Activated CD8-positive, alpha-beta T cell treated with anti-CD3 and anti-CD28 coated beads for 36 hours (primary cell): ENCODE measurements around the gene NPM1. TPM values are rescaled to one million over a fixed set of nuclear protein-coding genes. Genes with fewer than 3 reads are reported as not detected.

Source experiments
- ATAC-seq: fragments of 200-7000 bp; cut with Tn5 transposase; one replicate; pipeline ENCODE4 v1.10.0; 2021; ENCODE audit warnings: mild to moderate bottlenecking, moderate library complexity
- CTCF ChIA-PET: fragments of 350-600 bp; sonication (Branson Sonifier 250); formaldehyde crosslinking; loops from one replicate; lab custom pipeline; 2021; ENCODE audit warnings: antibody characterized with exemption; lab: Charles Lee
- POLR2A ChIA-PET: fragments of 350-600 bp; sonication (Branson Sonifier 250); formaldehyde crosslinking; loops from one replicate; lab custom pipeline; 2021; ENCODE audit warnings: antibody characterized with exemption; lab: Charles Lee
- DNase-seq: peaks from one replicate; pipeline ENCODE4 v3.0.0-alpha.2; 2020
- H3K27ac Mint-ChIP-seq: one replicate; pipeline ENCODE4 v1.8.0; 2021; ENCODE audit warnings: mild to moderate bottlenecking, mixed read lengths
- H3K27me3 Mint-ChIP-seq: one replicate; pipeline ENCODE4 v1.8.0; 2021; ENCODE audit warnings: mixed read lengths
- H3K36me3 Mint-ChIP-seq: one replicate; pipeline ENCODE4 v1.8.0; 2021; ENCODE audit warnings: low read depth, mixed read lengths
- H3K4me1 Mint-ChIP-seq: one replicate; pipeline ENCODE4 v1.8.0; 2021; ENCODE audit warnings: low read depth, mixed read lengths
- H3K4me3 Mint-ChIP-seq: one replicate; pipeline ENCODE4 v1.8.0; 2021; ENCODE audit warnings: mild to moderate bottlenecking, moderate library complexity, mixed read lengths
- H3K9me3 Mint-ChIP-seq: one replicate; pipeline ENCODE4 v1.8.0; 2021; ENCODE audit warnings: mixed read lengths
- intact Hi-C: fragments of 100-400 bp; cut with micrococcal nuclease; formaldehyde crosslinking; loops from one replicate; pipeline ENCODE4 v1.10.0; 2022
- microRNA-seq: library from miRNA; unstranded; fragments of <30 nt; microRNA quantifications from one replicate; pipeline ENCODE4 v1.2.0, GENCODE V29; 2022; ENCODE audit warnings: borderline microRNAs expressed, borderline replicate concordance
- total RNA-seq, 2 experiments: library from RNA; stranded (reverse); gene quantifications; one replicate each; pipeline ENCODE4 v1.2.3, GENCODE V29; 2021
- TF ChIP-seq, protein P1 (sequence below): fragments of 200-600 bp; IDR thresholded peaks from one replicate; pipeline ENCODE4 v1.8.0; 2022; ENCODE audit warnings: antibody characterized with exemption, mild to moderate bottlenecking

Gene NPM1
- total RNA-seq, 2 experiments from 2014 or later: 3,203 to 3,498 TPM

DNA sequence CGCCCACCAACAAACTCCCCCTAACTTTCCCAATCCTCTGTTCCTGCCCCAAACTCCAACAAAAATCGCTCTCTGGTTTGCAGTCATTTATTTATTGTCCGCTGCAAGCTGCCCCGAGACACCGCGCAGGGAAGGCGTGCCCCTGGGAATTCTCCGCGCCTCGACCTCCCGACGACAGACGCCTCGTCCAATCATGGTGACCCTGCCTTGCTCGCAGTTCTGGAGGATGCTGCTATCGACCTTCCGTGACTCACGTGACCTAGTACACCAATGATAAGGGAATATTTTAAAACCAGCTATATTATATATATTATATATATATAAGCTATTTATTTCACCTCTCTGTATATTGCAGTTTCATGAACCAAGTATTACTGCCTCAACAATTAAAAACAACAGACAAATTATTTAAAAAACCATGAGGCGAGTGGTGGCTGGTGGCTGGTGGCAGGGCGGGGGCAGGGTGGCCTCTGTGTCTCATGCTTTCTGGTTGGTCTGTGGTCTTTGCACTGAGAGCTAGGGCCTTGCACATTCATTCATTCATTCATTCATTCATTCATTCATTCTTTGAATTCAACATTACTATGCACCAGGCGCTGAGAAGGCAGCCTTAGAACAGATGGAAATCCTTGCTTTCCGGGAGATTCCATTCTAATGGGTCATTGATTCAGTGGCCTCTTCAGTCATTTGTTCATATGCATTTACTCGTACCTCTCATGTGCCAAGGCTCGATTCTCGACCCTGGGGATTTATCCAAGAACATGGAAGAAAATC is 69.7 kb downstream of the NPM1 start:
- H3K4me3 Mint-ChIP-seq: no peak overlapping the region
- TF ChIP-seq, protein P1, sequence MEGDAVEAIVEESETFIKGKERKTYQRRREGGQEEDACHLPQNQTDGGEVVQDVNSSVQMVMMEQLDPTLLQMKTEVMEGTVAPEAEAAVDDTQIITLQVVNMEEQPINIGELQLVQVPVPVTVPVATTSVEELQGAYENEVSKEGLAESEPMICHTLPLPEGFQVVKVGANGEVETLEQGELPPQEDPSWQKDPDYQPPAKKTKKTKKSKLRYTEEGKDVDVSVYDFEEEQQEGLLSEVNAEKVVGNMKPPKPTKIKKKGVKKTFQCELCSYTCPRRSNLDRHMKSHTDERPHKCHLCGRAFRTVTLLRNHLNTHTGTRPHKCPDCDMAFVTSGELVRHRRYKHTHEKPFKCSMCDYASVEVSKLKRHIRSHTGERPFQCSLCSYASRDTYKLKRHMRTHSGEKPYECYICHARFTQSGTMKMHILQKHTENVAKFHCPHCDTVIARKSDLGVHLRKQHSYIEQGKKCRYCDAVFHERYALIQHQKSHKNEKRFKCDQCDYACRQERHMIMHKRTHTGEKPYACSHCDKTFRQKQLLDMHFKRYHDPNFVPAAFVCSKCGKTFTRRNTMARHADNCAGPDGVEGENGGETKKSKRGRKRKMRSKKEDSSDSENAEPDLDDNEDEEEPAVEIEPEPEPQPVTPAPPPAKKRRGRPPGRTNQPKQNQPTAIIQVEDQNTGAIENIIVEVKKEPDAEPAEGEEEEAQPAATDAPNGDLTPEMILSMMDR: no peak
- no peak for ATAC-seq
- no peaks in the 10 kb centered on the region for H3K36me3 Mint-ChIP-seq
- no peaks in the 10 kb centered on the region for H3K4me1 Mint-ChIP-seq
- POLR2A ChIA-PET: interaction anchor here (1.1 kb wide), 1 partner anchor 44 kb away, joined by 3 read pairs; no protein-coding TSS in a partner anchor
- peaks cover 15% of the 10 kb centered on the region for H3K27me3 Mint-ChIP-seq
- no peak overlapping the region for H3K27ac Mint-ChIP-seq
- intact Hi-C loops: no loop called here
- no peak for DNase-seq
- CTCF ChIA-PET: no interaction called here
- no peaks in the 10 kb centered on the region for H3K9me3 Mint-ChIP-seq

DNA sequence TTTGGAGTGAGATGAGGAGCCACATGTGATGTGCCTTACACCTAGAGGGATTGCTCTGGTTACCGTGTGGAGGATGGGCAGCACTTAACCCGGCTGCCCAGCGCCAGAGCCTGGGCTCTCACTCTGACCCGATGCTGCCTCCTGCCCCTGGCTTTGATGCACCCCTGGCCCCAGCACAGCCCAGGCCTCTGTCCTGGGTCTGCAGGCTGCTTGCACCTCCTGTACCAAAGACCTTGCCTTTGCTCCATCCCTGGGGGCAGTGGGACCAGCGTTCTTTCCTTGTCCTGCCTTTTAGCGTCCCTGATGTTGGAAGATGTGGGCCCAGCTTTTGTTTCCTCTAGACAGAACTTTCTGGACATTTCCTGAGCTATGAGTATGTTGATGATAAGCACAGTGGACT is 72.2 kb downstream of the NPM1 start:
- DNase-seq (no peak), ATAC-seq (no peak)
- Mint-ChIP-seq H3K27ac (no peak overlapping the region), H3K27me3 (peaks cover 11% of the 10 kb centered on the region), H3K4me1 (no peaks in the 10 kb centered on the region), H3K36me3 (no peaks in the 10 kb centered on the region), H3K9me3 (no peaks in the 10 kb centered on the region), H3K4me3 (no peak overlapping the region)
- CTCF ChIA-PET: no interaction called here
- intact Hi-C loops: no loop called here
- POLR2A ChIA-PET: interaction anchor here (0.7 kb wide), 1 partner anchor 10 kb away, joined by 4 read pairs; no protein-coding TSS in a partner anchor
- TF ChIP-seq, protein P1: no peak

Small RNA genes within 50 kb of the gene (microRNA-seq; reads per million reads assigned to microRNA genes)
- 1.2 reads per million for gene MIR3912

Other genes starting within 250 kb of the NPM1 start
- not detected for gene TLX3, start 78.6 kb upstream of the NPM1 start, total RNA-seq
- gene FGF18, start 31.8 kb downstream of the NPM1 start, total RNA-seq: under 1 TPM in 1 of 2 experiments, not detected in 1; 0.18 TPM